ENCODE results near the gene DACT2.

The DACT2 gene

GRCh38 chr6:168264593-168265335, 54.8 kb downstream of the DACT2 start:
- DNase-seq (ENCODE audit: low spot score) = no peak

DNA sequence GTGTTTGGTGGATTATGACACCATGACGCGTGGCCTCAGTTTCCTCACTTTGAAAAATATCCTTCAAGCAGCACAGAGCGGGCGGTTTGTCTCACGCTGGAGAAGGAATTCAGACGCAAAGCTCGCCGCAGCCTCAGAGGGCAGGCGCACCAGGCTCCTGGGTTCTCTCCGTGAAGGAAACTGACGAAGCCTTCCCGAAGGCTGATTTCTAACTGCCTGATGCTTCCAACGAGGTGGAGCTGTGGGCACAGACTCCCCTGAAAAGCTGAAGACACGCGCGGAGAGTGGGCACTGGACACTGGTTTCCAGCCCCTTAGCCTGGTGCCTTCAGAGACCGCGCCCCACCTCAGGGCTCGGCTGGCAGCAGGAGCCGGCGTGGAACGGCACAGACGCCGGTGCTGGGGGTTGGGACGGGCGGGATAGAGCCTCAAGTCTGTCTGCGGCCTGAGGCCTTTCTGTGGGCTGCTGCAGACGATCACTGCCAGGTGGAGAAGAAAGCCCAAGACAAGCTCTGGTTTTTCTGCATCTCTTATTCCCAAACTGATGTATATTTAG, 56.1 kb downstream of the DACT2 start:
- DNase-seq (ENCODE audit: low spot score) = no peak

- DNase-seq (ENCODE audit: low spot score) = no peak
Observed at GRCh38 chr6:168261234-168261633, 58.3 kb downstream of the DACT2 start.

DNA sequence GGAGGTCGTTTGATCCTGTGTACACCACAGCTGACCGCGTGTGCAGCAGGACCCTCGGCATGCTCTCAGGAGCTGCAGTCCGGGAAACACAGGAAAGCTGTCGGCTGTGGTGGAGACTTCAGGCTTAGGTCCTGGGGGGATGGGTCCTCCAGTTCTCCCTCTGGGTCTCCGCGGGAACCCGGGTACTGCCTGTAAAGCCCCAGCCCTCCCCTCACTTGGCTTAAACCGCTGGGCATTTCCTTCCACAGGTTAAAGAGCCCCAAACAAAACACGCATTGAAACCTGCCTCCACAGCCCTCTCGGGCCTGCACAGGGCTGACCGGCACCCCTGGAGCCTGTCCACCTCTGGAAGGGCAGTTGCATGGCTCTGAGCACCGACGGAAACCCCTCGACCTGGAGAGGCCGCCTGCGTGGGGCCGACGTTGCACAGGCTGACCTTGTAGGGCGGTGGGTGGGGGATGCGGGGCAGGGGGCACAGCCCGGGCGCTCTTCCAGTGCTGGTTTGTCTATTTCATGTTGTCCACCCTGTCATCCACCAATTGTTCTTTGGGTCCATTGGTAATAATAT, 59.1 kb downstream of the DACT2 start:
- no peak for DNase-seq (ENCODE audit: low spot score)

DNA sequence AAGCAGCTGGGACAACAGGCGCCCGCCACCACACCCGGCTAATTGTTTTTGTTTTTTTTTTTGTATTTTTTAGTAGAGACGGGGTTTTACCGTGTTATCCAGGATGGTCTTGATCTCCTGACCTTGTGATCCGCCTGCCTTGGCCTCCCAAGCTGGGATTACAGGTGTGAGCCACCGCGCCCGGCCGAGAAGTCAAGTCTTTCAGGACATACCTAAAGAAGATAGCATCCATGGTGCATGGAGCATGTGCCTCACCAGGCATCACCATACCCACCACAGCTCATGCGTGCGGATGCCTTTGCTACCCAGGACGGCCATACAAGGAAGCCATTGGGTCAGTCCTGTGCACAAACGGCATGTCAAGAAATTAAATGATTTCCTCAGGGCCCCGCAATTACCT, 60.8 kb downstream of the DACT2 start:
- no peak for DNase-seq (ENCODE audit: low spot score)

- no peak for DNase-seq (ENCODE audit: low spot score)
Observed at GRCh38 chr6:168256940-168257339, 62.6 kb downstream of the DACT2 start.

Data from putamen (tissue), 1 donor.